ENCODE data around the gene MYO16.

- TF ChIP-seq CTCF (IDR thresholded peaks at IDR 0.05; ENCODE audit: insufficient read depth, low read length, poor library complexity, severe bottlenecking) (no peak), EZH2phosphoT487 (conservative IDR thresholded peaks at IDR 0.05; ENCODE audit: low read length) (no peak)
Measured at GRCh38 chr13:108779308-108779707, 149.9 kb downstream of the MYO16 start.
